ENCODE results near the gene TMEM247.

- TF ChIP-seq POLR2A (IDR thresholded peaks at IDR 0.05) = no peak
- TF ChIP-seq CTCF (IDR thresholded peaks at IDR 0.05) = no peak
These were observed 23.0 kb downstream of the TMEM247 start for GRCh38 chr2:46502291-46502885.
